Measurements from ENCODE around the gene SETBP1.

SETBP1 gene

GRCh38 chr18:44857081-44857480, 176.4 kb downstream of the SETBP1 start:
- no peak for TF ChIP-seq CTCF (IDR thresholded peaks at IDR 0.05; ENCODE audit: insufficient read depth, low read depth, low read length, missing control alignments)
- H3K4me3 ChIP-seq (ENCODE audit: low read depth, low read length), result no peak overlapping the region
- DNase-seq (ENCODE audit: low read depth), result no peak

GRCh38 chr18:44857744-44858491, 177.2 kb downstream of the SETBP1 start:
- DNase-seq (ENCODE audit: low read depth), result no peak
- H3K4me3 ChIP-seq (ENCODE audit: low read depth, low read length), result no peak overlapping the region
- no peak for TF ChIP-seq CTCF (IDR thresholded peaks at IDR 0.05; ENCODE audit: insufficient read depth, low read depth, low read length, missing control alignments)

- DNase-seq (ENCODE audit: low read depth), result no peak
- TF ChIP-seq CTCF (IDR thresholded peaks at IDR 0.05; ENCODE audit: insufficient read depth, low read depth, low read length, missing control alignments), result no peak
- no peak overlapping the region for H3K4me3 ChIP-seq (ENCODE audit: low read depth, low read length)
These were observed 178.6 kb downstream of the SETBP1 start for GRCh38 chr18:44859263-44859662.

GRCh38 chr18:44859751-44860439, 179.2 kb downstream of the SETBP1 start:
- DNase-seq (ENCODE audit: low read depth), result no peak
- H3K4me3 ChIP-seq (ENCODE audit: low read depth, low read length), result no peak overlapping the region
- no peak for TF ChIP-seq CTCF (IDR thresholded peaks at IDR 0.05; ENCODE audit: insufficient read depth, low read depth, low read length, missing control alignments)

GRCh38 chr18:44862112-44862511, 181.4 kb downstream of the SETBP1 start:
- DNase-seq (ENCODE audit: low read depth), result no peak
- no peak overlapping the region for H3K4me3 ChIP-seq (ENCODE audit: low read depth, low read length)
- no peak for TF ChIP-seq CTCF (IDR thresholded peaks at IDR 0.05; ENCODE audit: insufficient read depth, low read depth, low read length, missing control alignments)

GRCh38 chr18:44866103-44866502, 185.4 kb downstream of the SETBP1 start:
- no peak for TF ChIP-seq CTCF (IDR thresholded peaks at IDR 0.05; ENCODE audit: insufficient read depth, low read depth, low read length, missing control alignments)
- DNase-seq (ENCODE audit: low read depth), result no peak
- H3K4me3 ChIP-seq (ENCODE audit: low read depth, low read length), result no peak overlapping the region
